Raji (cell line): ENCODE data around the gene DESI2.

Experiments
- POLR2A ChIP-seq: IDR thresholded peaks from 2 replicates; pipeline ENCODE4 v1.6.1; 2011; ENCODE audit warnings: low read depth, low read length, control low read depth; ENCODE audit not compliant: insufficient read depth

Gene DESI2

DNA sequence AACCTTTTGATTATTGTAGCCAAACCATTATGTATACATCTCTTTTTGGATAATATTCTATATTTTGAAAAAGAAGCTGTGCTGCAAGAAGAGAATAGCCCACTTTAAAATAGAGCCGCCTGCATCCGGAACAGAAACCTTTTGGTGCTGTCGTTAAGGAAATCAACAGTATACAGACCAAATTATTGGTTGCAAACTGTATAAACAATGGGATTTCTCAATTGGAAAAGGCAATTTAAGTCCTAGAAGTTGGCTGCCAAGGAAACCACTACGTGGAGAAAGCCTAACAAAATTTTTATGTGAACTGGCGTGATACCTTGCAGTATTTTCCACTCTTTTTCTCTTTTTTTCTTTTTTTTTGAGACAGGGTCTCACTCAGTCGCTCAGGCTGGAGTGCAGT is 25.8 kb downstream of the DESI2 start:
- no peak for TF ChIP-seq POLR2A

- TF ChIP-seq POLR2A = no peak
These were observed 27.7 kb downstream of the DESI2 start for GRCh38 chr1:244680667-244681066.

DNA sequence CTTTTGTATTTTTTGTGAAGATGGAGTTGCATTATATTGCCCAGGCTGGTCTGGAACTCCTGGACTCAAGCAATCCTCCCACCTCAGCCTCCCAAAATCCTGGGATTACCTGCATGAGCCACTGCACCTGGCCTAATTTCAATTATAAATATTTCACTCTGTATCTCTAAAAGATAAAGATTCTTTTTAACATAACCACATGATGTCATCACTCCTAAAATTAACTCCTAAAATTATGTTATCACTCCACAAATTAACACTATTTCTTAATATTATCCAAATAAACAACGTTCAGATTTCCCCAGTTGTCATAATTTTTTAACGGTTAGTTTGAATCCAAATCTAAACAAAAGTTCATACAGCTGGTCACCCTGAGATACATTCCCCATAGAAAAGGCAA is 43.0 kb downstream of the DESI2 start:
- no peak for TF ChIP-seq POLR2A

DNA sequence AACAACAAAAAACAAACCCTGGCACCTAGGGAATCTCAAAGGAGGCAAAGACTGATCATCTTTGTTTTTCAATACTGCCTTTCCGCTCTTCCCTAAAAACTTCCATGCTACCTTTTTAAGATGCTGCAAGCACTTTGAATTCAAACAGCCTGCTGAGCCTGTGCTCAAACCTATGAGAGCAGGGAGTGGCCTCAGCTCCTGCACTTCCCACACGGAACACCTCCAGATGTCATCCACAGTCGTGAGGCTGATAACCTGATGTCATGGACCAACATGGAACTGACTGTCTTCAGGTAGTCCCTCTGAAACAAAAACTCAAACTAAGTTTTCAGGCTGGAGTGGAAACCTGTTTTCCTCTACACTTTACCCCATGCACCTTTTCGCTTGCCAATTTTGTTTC is 46.8 kb downstream of the DESI2 start:
- no peak for TF ChIP-seq POLR2A

DNA sequence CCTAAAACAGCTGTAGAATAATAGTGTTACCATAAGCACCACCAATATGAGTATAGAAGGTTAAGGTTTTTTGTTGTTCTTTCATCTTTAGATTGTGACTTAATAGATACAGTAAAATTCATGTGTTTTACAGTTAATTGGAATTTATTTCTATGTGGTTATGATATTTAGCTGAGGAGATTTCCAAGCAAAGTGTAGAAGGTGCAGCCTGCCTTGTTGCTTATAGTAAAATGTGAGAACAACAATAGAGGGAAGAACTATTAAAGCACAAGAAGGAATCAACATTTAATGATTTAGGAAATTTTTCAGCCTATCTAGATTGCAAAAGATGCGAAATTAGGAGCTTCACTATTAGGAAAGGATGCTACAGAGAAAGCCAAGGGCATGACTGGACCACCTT is 47.9 kb downstream of the DESI2 start:
- no peak for TF ChIP-seq POLR2A

DNA sequence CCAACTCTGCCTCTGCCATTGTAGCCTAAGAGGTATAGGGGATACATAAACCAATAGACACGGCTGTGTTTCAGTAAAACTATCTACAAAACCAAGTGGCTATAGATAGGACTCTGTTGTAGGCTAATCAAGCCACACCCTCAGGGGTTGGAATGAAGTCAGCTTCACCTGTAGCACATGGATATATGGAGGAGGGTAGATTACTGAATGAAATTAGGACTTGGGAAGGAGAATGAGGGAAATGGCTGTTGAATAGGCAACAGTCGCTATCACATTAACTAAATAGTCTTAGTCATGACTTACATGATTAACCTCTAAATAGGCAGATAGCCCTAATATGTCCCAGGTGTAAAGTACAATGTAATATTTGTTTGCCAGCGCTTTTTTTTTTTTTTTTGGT is 49.7 kb downstream of the DESI2 start:
- no peak for TF ChIP-seq POLR2A

DNA sequence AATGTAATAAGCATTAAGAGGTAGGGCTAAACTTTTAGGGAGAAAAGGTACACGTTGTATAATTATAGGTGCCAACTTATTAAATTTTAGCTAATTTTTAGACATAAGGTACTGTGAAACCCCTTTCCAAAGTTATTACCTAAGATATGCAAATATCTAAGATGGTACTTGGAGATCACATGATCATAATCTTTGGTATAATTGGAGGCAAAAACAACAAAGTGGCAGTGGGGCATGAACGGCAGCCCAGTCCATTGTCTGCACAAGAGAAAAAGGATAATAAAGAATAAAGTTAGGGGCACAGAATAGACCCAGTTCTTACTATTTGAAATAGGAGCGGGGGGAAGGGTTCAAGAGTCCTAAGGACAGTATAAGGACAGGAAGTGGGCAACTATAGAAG is 51.2 kb downstream of the DESI2 start:
- no peak for TF ChIP-seq POLR2A

- no peak for TF ChIP-seq POLR2A
These were observed 52.6 kb downstream of the DESI2 start for GRCh38 chr1:244705261-244706234.

- TF ChIP-seq POLR2A = no peak
These were observed 56.1 kb downstream of the DESI2 start for GRCh38 chr1:244709076-244709475.

GRCh38 chr1:244709476-244710368 is 56.8 kb downstream of the DESI2 start:
- TF ChIP-seq POLR2A = no peak

- no peak for TF ChIP-seq POLR2A
These were observed 57.6 kb downstream of the DESI2 start for GRCh38 chr1:244710474-244711062.

GRCh38 chr1:244712669-244713068 is 59.7 kb downstream of the DESI2 start:
- TF ChIP-seq POLR2A = no peak

DNA sequence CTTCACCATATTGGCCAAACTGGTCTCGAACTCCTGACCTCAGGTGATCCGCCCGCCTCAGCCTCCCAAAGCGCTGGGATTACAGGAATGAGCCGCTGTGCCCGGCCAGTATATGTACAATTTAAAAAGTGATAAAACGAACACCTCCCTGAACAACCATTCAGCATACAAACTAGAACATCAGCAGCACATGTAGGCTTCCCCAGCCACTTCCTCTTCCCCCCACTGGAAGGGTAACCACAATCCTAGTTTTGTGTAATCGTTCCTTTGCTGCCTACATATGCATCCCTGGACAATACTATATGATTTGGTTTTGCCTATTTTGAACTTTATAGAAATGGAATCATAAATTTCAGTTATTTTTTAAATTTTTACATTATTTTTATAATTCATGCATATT is 60.4 kb downstream of the DESI2 start:
- no peak for TF ChIP-seq POLR2A

DNA sequence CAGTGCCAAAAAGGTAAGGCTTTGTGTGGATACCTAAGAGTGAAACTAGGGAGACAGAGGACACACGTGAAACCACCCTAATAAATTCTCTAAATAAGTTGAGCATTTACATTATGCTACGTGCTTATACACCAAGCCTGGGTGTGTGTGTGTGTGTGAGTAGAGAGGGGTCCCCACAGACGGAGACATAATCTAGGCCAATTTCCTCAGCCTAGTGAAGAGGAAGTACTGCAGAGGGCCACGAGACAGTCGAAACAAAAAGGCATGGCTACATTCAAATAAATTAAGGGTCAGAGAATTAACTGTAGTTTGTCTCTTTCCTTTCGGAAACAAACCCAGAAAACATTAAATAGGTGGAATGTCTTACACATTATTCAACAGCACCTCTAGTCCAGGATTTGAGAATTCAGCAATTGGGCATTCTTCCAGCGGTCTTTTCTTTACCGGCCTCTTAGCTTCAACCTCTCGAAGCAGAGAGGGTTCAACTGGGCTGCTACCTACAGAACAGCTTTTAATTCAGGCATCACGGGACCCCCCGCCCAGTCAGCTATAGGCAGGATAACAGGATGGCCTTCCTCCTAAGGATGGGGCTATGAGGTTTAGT is 75.0 kb downstream of the DESI2 start:
- TF ChIP-seq POLR2A = no peak

DNA sequence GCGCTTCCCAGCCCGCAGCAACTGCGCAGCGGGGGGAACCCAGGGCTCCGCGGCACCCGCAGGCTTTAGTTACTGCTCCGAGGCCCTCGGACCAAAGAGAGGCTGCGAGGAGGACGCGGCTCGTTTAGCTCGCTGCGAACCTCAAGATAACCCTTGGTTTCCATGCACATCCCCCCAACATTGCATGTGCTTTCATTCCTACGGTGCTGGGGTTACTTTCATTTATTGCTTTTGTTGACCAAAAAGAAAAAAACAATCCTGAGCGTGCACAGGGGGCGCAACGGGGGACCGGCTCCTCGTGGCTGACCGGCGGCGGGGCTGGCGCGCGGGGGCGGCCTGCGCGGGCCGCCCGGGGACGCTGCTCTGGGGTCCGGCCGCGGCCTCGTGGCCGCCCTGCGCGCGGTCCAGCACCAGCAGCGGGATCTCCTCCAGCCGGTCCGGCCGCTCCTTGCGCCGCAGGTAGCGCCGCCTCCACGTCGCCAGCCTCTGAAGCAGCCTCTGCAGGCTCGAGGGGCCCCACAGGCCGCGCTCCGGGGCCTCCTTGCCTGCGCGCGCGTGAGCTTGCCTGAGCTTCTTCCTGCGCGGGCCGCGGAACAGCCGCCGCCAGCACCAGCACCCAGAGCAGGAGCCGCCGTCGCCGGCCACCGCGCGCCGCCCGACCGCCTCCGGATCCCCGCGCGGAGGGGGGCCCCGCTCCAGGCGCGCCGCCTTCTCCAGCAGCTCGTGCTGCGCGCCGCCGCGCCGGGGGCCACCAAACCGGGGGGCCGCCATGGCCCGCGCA is 77.4 kb downstream of the DESI2 start:
- no peak for TF ChIP-seq POLR2A

DNA sequence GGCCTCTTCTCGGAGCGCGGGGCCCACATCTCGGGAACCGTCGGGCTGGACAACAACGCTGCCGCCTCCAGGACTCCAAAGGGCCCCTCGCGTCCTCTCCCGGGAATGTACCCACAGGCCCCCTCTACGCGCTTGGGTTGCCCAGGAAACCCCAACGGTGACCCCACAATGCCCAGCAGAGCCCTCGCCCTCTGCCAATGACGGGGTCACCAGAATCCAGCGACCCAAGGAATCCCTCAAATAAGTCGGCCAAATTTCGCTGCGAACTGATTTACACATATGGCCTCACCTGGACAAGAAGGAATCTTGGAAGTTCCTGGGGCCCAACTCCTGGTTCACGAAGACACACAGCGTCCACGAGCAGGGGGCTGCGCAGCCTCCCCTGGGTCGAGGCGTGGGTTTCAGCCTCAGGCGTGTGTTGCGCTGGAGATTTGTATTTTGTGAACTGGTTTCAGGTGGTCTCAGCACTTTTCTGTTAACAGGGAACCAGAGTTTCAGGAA is 78.1 kb downstream of the DESI2 start:
- no peak for TF ChIP-seq POLR2A
